Measurements from ENCODE around the gene NSL1. TPM values are rescaled to one million over a fixed set of nuclear protein-coding genes. Genes with fewer than 3 reads are reported as not detected.

NSL1 gene
- total and polyA plus RNA-seq, 2 donors (not counting 1 experiment from before 2014, with no cell fraction given), result 20.5 to 45.9 TPM

GRCh38 chr1:212686069-212686468 is 105.5 kb downstream of the NSL1 start:
- Histone ChIP-seq H3K27me3 (replicated peaks in 1 of 4; ENCODE audit: control extremely low read depth in 1 of 4, control insufficient read depth in 3 of 4, insufficient read depth in 4 of 4, low read length in 3 of 4) (peaks cover 0 to 3% (median 0%) of the 10 kb centered on the region in 4 experiments), H3K36me3 (replicated peaks in 1 of 2; ENCODE audit: control extremely low read depth in 1 of 2, control insufficient read depth in 1 of 2, extremely low read depth in 1 of 2, insufficient read depth in 2 of 2, low read length in 1 of 2) (no peaks in the 10 kb centered on the region), H3K4me3 (ENCODE audit: control extremely low read depth in 1 of 5, extremely low read depth in 1 of 5, insufficient read depth in 1 of 5, low read depth in 2 of 5, low read length in 4 of 5) (no peak overlapping the region), H4K20me1 (ENCODE audit: control insufficient read depth, insufficient read depth, low read length, poor library complexity, severe bottlenecking) (no peaks in the 10 kb centered on the region), H3K4me1 (ENCODE audit: control insufficient read depth in 2 of 2, insufficient read depth in 2 of 2, low read length in 2 of 2) (peaks cover 18 to 21% of the 10 kb centered on the region in 2 donors), H3K9me3 (ENCODE audit: control extremely low read depth in 1 of 3, control insufficient read depth in 2 of 3, insufficient read depth in 1 of 3, low read length in 2 of 3) (no peaks in the 10 kb centered on the region), H2AFZ (ENCODE audit: insufficient read depth, low read depth, low read length, poor library complexity, severe bottlenecking) (no peak overlapping the region), H3K27ac (ENCODE audit: low read length in 2 of 2) (no peak overlapping the region), H3K9ac (ENCODE audit: low read length) (no peak overlapping the region), H3K4me2 (replicated peaks; ENCODE audit: low read depth, low read length, poor library complexity, severe bottlenecking) (no peak overlapping the region), H3K79me2 (ENCODE audit: control insufficient read depth, insufficient read depth, low read length) (no peaks in the 10 kb centered on the region)
- intact Hi-C loops (cut with micrococcal nuclease), result no loop called here
- Mint-ChIP-seq H3K4me1 (peaks cover 21% of the 10 kb centered on the region), H3K27me3 (no peaks in the 10 kb centered on the region), H3K9me3 (ENCODE audit: insufficient read depth) (no peaks in the 10 kb centered on the region), H3K27ac (no peak overlapping the region), H3K4me3 (no peak overlapping the region)
- TF ChIP-seq CTCF (IDR thresholded peaks at IDR 0.05) (no peak), EZH2 (IDR thresholded peaks at IDR 0.05; ENCODE audit: borderline replicate concordance, insufficient read depth, low read depth, low read length, poor library complexity, severe bottlenecking) (no peak)
- 93% methylated on average over 3 of the region's 3 CpGs for WGBS (ENCODE audit: insufficient coverage)
- DNase-seq (no peak), ATAC-seq (ENCODE audit: low read depth) (no peak)
- ChIA-PET POLR2A (no interaction called here), CTCF (no interaction called here)

GRCh38 chr1:212685429-212685828 is 106.1 kb downstream of the NSL1 start:
- Histone ChIP-seq H2AFZ (ENCODE audit: insufficient read depth, low read depth, low read length, poor library complexity, severe bottlenecking) (no peak overlapping the region), H3K79me2 (ENCODE audit: control insufficient read depth, insufficient read depth, low read length) (no peaks in the 10 kb centered on the region), H3K9ac (ENCODE audit: low read length) (no peak overlapping the region), H3K4me3 (ENCODE audit: control extremely low read depth in 1 of 5, extremely low read depth in 1 of 5, insufficient read depth in 1 of 5, low read depth in 2 of 5, low read length in 4 of 5) (no peak overlapping the region), H4K20me1 (ENCODE audit: control insufficient read depth, insufficient read depth, low read length, poor library complexity, severe bottlenecking) (no peaks in the 10 kb centered on the region), H3K27ac (ENCODE audit: low read length in 2 of 2) (no peak overlapping the region), H3K27me3 (replicated peaks in 1 of 4; ENCODE audit: control extremely low read depth in 1 of 4, control insufficient read depth in 3 of 4, insufficient read depth in 4 of 4, low read length in 3 of 4) (no peaks in the 10 kb centered on the region), H3K36me3 (replicated peaks in 1 of 2; ENCODE audit: control extremely low read depth in 1 of 2, control insufficient read depth in 1 of 2, extremely low read depth in 1 of 2, insufficient read depth in 2 of 2, low read length in 1 of 2) (no peaks in the 10 kb centered on the region), H3K4me1 (ENCODE audit: control insufficient read depth in 2 of 2, insufficient read depth in 2 of 2, low read length in 2 of 2) (peaks cover 18 to 21% of the 10 kb centered on the region in 2 donors), H3K4me2 (replicated peaks; ENCODE audit: low read depth, low read length, poor library complexity, severe bottlenecking) (no peak overlapping the region), H3K9me3 (ENCODE audit: control extremely low read depth in 1 of 3, control insufficient read depth in 2 of 3, insufficient read depth in 1 of 3, low read length in 2 of 3) (no peaks in the 10 kb centered on the region)
- CTCF ChIA-PET, result no interaction called here
- Mint-ChIP-seq H3K4me3 (no peak overlapping the region), H3K9me3 (ENCODE audit: insufficient read depth) (no peaks in the 10 kb centered on the region), H3K27ac (no peak overlapping the region), H3K27me3 (no peaks in the 10 kb centered on the region), H3K4me1 (peaks cover 23% of the 10 kb centered on the region)
- intact Hi-C loops (cut with micrococcal nuclease), result no loop called here
- no peak for DNase-seq
- WGBS (ENCODE audit: insufficient coverage), result no CpG with 5 or more reads among the region's 2 CpGs
- POLR2A ChIA-PET, result no interaction called here
- no peak for ATAC-seq (ENCODE audit: low read depth)
- TF ChIP-seq CTCF (IDR thresholded peaks at IDR 0.05), result no peak
- no peak for TF ChIP-seq EZH2 (IDR thresholded peaks at IDR 0.05; ENCODE audit: borderline replicate concordance, insufficient read depth, low read depth, low read length, poor library complexity, severe bottlenecking)

Data from B cell (primary cell).